Activated gamma-delta T cell treated with Interleukin-2 at 50 U/mL for 16 hours (primary cell): ENCODE measurements around the gene AMMECR1.
"Not testable (repeated sequence)": the region's sequence is repeated elsewhere in the genome, so short reads cannot be mapped to it uniquely, and the experiment has no call there.

ENCODE experiments used
- DNase-seq: peaks from one replicate; pipeline ENCODE4 v3.0.0-alpha.2; 2020

AMMECR1 gene

DNA sequence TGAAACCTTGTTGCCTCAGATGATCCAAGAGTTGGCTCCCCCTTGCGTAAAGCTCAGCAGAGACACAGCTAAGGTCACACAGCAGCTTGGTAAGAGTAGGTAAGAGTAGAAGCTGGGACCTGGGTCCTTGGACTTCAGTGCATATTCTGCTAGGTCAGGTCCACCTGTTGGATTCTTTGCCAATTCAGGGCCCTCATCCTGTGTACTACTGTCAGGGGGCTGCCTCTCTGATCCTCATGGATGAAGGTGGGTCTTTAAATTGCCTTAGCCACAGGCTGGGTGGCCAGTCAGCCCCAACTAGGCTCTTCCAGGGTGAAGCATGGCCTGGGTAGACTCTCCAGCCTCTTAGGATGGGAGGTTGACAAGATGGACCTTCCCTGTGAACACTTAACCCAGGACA, 155.8 kb downstream of the AMMECR1 start:
- no peak for DNase-seq

- DNase-seq = no peak
Measured at GRCh38 chrX:110161361-110161686, 156.6 kb downstream of the AMMECR1 start.

- no peak for DNase-seq
Measured at GRCh38 chrX:110159865-110160264, 158.0 kb downstream of the AMMECR1 start.

GRCh38 chrX:110159235-110159634, 158.7 kb downstream of the AMMECR1 start:
- no peak for DNase-seq

DNA sequence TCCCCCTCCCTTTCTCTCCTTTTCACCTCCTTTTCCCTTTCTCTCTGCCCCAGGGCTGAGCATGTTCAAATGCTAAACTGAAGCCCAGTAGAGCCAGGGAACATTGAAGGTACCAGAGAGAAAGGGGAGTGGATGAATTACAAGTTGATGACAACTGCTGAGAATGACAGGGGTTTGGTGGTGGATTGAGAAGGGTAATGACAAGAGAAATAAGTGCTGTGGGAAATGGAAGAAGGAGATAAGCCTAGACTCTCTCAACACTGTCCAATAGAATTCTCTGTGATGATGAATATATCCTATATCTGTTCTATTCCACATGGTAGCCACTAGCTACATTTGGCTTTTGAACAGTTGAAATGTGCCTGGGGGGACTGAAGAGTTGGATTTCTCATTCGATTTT, 160.4 kb downstream of the AMMECR1 start:
- no peak for DNase-seq

DNA sequence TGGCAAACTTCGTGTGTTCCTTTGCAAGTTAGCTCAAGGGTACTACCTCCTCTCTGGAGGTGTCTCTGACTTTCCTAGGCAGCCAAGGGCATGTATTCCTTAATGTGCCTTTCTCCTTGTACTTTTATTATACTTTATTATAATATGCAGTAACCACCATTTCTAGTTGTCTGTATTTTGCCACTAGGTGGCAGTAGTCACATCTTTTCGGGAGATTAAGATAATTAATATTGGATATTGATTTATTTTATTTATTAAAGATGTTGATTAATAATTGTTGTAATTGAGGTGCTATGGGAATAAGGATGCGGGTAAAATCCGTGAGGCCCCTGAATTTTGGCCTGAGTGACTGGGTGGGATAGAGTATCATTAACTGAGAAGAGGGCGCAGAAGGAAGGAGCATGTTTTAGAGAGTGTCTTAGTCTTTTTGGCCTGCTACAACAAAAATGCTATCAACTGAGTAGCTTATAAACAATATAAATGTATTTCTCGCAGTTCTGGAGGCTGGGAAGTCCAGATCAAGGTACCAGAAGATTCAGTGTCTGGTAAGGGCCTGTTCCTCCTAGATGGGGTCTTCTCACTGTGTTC, 161.6 kb downstream of the AMMECR1 start:
- DNase-seq = no peak

DNA sequence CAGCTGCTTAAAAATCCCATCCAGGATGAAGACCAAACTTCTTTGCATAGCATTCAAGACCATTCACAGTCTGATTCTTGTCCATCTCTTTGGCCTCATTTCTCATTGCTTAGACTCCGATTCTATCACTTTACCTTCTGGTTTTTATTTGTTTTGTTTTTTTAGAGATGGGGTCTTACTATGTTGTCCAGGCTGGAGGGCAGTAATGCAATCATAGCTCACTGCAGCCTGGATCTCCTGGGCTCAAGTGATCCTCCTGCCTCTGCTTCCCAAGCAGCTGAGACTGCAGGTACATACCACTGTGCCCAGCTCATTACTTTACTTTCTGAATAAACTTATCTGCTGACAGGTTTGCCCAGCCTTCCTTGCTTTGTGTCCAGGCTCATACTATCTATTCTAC, 162.1 kb downstream of the AMMECR1 start:
- DNase-seq = no peak

DNA sequence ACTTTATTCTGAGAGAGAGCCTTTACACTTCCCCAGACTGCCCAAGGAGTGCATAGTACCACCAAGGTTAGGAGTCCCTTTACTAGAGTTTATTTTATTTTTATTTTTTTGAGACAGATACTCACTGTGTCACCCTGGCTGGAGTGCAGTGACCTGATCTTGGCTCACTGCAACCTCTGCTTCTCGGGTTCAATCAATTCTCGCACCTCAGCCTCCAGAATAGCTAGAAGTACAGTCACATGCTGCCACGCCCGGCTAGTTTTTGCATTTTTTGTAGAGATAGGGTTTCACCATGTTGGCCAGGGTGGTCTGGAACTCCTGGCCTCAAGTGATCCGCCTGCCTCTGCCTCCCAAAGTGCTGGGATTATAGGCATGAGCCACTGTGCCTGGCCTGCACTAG, 163.6 kb downstream of the AMMECR1 start:
- DNase-seq = not testable (repeated sequence)

- DNase-seq = no peak
Measured at GRCh38 chrX:110153896-110154295, 164.0 kb downstream of the AMMECR1 start.

- no peak for DNase-seq
Measured at GRCh38 chrX:110153244-110153643, 164.6 kb downstream of the AMMECR1 start.

GRCh38 chrX:110146521-110146920, 171.4 kb downstream of the AMMECR1 start:
- DNase-seq = peak; percentile 16

DNA sequence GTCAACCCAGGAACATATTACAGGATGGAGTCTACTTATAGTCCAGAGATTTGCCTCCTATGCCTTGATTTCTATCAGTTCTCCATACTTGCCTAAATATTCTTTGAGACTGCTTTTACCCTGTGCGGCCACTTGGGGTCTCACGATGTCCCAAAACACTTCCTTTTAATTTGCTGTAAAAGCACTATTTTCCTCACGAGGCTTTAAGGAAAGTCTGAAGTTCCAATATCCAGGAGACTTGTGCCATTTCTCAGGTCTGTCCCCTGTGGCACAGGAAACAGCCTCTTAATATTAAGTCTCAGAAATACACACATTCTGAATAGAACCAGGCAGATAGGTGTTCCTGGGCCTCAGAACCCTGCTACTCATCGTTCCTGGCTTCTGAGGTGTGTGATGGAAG, 172.0 kb downstream of the AMMECR1 start:
- no peak for DNase-seq

DNA sequence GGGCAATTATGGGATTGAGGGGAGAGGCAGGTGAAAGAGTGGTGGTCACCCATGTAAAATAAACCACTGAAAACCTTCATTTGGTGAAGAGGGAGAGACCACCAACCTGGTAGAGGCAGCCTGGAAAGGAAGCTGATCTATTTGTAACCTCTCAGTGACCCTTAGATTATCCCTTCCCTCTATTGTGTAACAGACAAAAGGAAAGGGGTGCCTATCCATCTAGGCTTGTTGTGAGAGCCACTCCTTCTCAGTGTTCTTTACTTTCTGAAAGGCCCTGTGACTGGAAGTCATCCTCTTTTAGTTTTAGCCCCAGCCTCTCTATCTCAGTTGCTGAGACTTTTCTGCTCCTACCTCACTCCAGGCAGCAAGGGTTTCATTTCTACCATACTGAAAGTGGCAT, 172.6 kb downstream of the AMMECR1 start:
- DNase-seq = no peak
